Activated naive CD8-positive, alpha-beta T cell treated with anti-CD3 and anti-CD28 coated beads, Interleukin-2, amount 10 ng/mL, durations not matched to agents 7 days and 5 days (primary cell): ENCODE data around the gene KRT73. TPM values are rescaled to one million over a fixed set of nuclear protein-coding genes. Genes with fewer than 3 reads are reported as not detected.

Source experiments
- ATAC-seq: fragments of 150-1000 bp; cut with Tn5 transposase; one replicate; pipeline ENCODE4 v1.10.0; 2021; ENCODE audit warnings: low read depth, moderate library complexity
- POLR2A ChIA-PET: fragments of 350-600 bp; sonication (Branson Sonifier 250); formaldehyde crosslinking; loops from one replicate; lab custom pipeline; 2021; ENCODE audit warnings: antibody characterized with exemption; lab: Charles Lee
- DNase-seq: peaks from one replicate; pipeline ENCODE4 v3.0.0; 2021
- H3K27ac Mint-ChIP-seq: one replicate; pipeline ENCODE4 v1.8.0; 2022; ENCODE audit warnings: mild to moderate bottlenecking, mixed read lengths
- H3K27me3 Mint-ChIP-seq: one replicate; pipeline ENCODE4 v1.8.0; 2022; ENCODE audit warnings: mild to moderate bottlenecking, moderate library complexity, mixed read lengths
- H3K36me3 Mint-ChIP-seq: one replicate; pipeline ENCODE4 v1.8.0; 2021; ENCODE audit warnings: mild to moderate bottlenecking, mixed read lengths
- H3K4me1 Mint-ChIP-seq: one replicate; pipeline ENCODE4 v1.8.0; 2021; ENCODE audit warnings: mixed read lengths
- H3K4me3 Mint-ChIP-seq: one replicate; pipeline ENCODE4 v1.8.0; 2022; ENCODE audit warnings: mild to moderate bottlenecking, moderate library complexity, mixed read lengths
- H3K9me3 Mint-ChIP-seq: one replicate; pipeline ENCODE4 v1.8.0; 2021; ENCODE audit warnings: mixed read lengths
- total RNA-seq, 2 experiments: library from RNA; stranded (reverse); gene quantifications; one replicate each; pipeline ENCODE4 v1.2.3, GENCODE V29; 2021

The KRT73 gene
- total RNA-seq, 2 experiments from 2014 or later: 0.42 to 0.60 TPM

DNA sequence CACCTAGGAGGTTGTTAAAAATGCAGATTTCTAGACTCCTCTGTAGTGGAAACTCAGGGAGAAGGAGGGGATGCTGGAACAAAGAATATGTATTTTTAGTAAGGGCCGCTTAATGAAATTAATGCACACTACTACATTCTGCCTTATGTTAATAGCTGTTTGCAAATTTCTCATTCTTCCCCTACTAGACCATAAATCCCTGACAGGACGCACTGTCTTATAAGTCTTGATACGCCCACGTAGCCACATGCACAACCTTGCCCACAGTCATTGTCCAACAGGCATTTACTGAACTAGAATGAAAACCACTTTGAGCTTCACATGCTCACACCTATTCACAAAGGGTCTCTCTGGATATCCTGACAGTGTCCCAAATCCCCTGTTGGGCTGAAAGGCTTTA, 23.1 kb upstream of the KRT73 start:
- Mint-ChIP-seq H3K27ac (no peak overlapping the region), H3K9me3 (peaks cover 2% of the 10 kb centered on the region), H3K27me3 (no peaks in the 10 kb centered on the region), H3K36me3 (peaks cover 5% of the 10 kb centered on the region), H3K4me3 (no peak overlapping the region), H3K4me1 (peaks cover 33% of the 10 kb centered on the region)
- POLR2A ChIA-PET: interaction anchor here (1.0 kb wide), 1 partner anchor 8 kb away, joined by 3 read pairs; no protein-coding TSS in a partner anchor
- no peak for DNase-seq
- ATAC-seq: no peak

DNA sequence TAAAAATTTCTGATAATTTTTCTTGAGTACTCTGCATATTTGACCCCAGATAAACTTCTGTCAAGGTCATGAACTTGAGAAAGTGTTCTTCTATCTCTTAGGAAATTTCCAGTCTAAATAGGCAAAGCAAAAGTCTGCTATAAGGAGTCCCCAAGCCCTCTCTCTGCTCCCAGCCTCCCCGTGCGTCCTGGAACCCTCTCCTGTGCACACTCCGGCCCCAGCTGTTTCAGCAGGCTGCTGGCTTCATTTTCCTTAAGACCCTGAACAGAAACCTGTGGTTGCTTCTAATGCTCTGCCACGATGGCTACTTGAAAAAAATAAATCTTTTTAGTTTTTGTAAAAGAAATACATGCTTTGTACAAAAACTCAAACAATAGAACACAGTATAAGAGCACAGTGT, 18.9 kb upstream of the KRT73 start:
- no peak for DNase-seq
- H3K27me3 Mint-ChIP-seq: peaks cover 4% of the 10 kb centered on the region
- H3K4me1 Mint-ChIP-seq: peaks cover 27% of the 10 kb centered on the region
- no peak overlapping the region for H3K4me3 Mint-ChIP-seq
- H3K27ac Mint-ChIP-seq: no peak overlapping the region
- ATAC-seq: no peak
- no peaks in the 10 kb centered on the region for H3K36me3 Mint-ChIP-seq
- POLR2A ChIA-PET: no interaction called here
- H3K9me3 Mint-ChIP-seq: no peaks in the 10 kb centered on the region

DNA sequence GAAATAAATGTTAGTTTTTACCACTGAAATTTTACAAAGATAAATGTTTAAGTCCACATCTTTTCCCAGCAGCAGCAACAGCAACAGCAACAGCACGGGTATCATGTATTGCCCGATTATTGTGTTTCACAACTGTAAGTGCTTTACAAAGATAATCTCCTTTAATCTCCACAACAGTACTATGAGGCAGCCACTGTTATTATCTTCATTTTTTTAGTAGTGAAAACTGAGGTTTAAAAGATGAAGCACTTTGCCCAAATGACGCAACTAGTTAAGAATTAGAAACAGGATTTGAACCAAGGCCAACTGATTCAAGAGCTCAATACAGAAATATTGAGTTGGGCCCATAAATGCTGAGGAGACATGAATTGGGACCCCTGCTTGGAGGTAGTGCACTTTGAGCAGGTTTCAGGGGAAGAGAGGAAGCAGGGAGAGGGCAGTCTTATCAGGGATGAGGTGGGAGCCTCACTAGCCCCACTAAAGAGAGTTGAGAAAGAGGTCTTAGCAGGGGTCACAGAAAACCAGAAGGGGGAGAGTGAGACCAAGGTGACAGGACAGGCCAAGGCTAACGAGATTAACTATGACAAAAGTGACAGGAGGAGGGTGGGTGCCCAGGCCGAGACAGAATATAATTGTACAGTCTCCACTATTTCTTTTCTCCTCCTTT, 18.4 kb upstream of the KRT73 start:
- POLR2A ChIA-PET: no interaction called here
- DNase-seq (no peak), ATAC-seq (no peak)
- Mint-ChIP-seq H3K27ac (peak overlapping the region; percentile 28), H3K4me1 (peaks cover 31% of the 10 kb centered on the region), H3K27me3 (peaks cover 4% of the 10 kb centered on the region), H3K36me3 (no peaks in the 10 kb centered on the region), H3K9me3 (no peaks in the 10 kb centered on the region), H3K4me3 (no peak overlapping the region)

DNA sequence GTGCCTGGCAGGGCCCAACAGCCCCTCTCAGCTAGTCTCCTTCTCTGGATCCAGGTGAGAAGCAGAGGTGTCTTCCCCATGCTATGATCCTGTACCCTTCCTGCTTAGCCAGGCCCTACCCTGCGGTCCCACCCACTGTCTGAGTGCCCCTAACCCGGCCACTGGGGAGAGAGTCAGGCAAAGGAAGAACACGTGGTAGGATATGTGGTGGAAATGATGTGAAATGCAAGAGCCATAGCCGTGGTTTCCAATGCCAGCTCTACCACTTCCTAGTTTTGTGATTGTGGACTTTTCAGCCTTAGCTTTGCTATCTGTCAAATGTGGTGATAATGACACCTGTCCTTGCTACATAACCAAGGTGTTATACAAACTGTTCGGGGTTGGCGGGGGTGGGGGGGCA, 17.8 kb upstream of the KRT73 start:
- peak overlapping the region; percentile 22 for H3K27ac Mint-ChIP-seq
- ATAC-seq (peak; percentile 35), DNase-seq (peak; percentile 28)
- POLR2A ChIA-PET: interaction anchor here (1.2 to 2.4 kb wide), 2 partner anchors 9 to 26 kb away, joined by 3 to 10 read pairs; no protein-coding TSS in a partner anchor
- H3K4me1 Mint-ChIP-seq: peaks cover 32% of the 10 kb centered on the region
- H3K4me3 Mint-ChIP-seq: no peak overlapping the region
- H3K9me3 Mint-ChIP-seq: no peaks in the 10 kb centered on the region
- no peaks in the 10 kb centered on the region for H3K36me3 Mint-ChIP-seq
- peaks cover 4% of the 10 kb centered on the region for H3K27me3 Mint-ChIP-seq

DNA sequence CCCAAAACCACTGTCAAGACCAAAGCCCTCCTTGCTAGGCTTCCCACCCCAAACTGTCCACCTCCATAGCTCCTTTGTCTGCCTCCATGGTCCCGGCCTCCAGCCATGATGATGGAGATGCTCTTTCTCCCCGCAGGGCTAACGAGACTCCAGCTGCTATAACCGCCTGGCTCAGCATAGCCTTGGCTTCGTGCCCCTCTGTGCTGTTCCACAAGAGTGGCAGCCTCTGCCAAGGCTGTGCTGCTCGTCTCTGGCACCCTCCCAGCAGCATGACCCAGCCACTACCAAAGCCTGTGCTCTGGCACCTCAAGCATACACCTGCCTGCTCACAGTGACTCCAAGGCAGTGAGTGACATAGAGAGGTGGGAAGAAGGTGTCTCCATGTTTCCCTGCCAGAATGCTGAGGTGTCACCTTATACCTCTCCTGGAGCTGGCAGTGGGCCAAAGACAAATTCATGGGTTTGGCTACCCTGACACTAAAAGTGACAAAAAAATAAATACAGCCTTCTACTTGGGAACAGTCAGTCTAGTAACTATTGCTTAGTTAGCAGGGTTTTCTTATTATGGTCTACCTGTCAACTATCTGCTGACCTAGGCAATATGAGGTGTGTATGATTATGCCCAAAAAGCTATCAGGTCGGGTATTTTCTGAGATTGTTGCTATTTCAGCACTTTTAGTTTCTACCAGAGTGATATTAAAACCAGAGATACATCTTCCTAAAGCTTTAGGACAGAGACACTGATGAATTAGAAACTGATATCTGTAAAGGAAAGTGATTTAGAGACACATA, 16.1 kb upstream of the KRT73 start:
- POLR2A ChIA-PET: interaction anchor here (2.4 kb wide), 1 partner anchor 11 kb away, joined by 10 read pairs; no protein-coding TSS in a partner anchor
- Mint-ChIP-seq H3K9me3 (no peaks in the 10 kb centered on the region), H3K4me1 (peaks cover 43% of the 10 kb centered on the region), H3K27me3 (peaks cover 4% of the 10 kb centered on the region), H3K27ac (peak overlapping the region; percentile 58), H3K36me3 (no peaks in the 10 kb centered on the region), H3K4me3 (no peak overlapping the region)
- ATAC-seq (no peak), DNase-seq (peak; percentile 24)

DNA sequence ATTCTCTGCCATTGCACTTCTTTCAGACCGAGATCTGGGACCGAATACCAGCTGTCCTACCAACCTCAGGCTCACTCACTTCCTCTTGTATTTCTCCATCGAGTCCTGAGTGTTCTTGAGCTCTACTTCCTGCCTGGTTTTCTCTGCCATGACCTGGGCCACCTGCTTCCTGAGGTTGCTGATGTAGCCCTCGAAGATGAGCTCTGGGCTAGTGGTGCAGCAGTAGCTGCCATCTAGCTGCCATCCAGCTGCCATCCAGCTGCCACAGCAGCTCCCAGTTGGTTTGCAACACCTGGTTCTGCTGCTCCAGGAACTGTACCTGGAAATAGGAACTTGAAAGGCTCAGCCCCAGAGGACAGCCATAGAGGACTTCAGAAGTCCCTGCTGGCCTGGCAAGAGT, 15.0 kb upstream of the KRT73 start:
- Mint-ChIP-seq H3K4me1 (peaks cover 43% of the 10 kb centered on the region), H3K27ac (peak overlapping the region; percentile 79), H3K4me3 (peak overlapping the region; percentile 55), H3K27me3 (peaks cover 4% of the 10 kb centered on the region), H3K9me3 (no peaks in the 10 kb centered on the region), H3K36me3 (no peaks in the 10 kb centered on the region)
- POLR2A ChIA-PET: interaction anchor here (0.7 to 1.3 kb wide), 5 partner anchors 8 to 275 kb away, joined by 3 to 5 read pairs (median 3); no protein-coding TSS in a partner anchor
- peak; percentile 40 for DNase-seq
- ATAC-seq: peak; percentile 84

DNA sequence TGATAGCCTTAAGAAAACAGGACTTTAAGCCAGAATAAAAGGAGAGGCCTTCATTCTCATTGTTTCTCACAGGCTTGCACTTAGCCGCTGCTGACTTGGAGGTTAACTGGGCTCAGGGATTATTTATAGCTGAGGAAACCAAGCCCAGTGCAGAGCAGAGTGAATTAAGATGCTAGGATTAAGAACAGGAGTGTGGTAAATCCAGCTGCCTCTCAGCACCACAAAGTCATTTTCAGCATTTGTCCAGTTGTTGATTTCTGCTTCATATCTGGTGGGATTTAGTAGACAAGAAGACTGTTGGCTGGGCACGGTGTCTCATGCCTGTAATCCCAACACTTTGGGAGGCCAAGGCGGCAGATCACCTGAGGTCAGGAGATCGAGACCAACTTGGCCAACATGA, 14.3 kb upstream of the KRT73 start:
- H3K27ac Mint-ChIP-seq: no peak overlapping the region
- ATAC-seq (no peak), DNase-seq (no peak)
- H3K4me3 Mint-ChIP-seq: no peak overlapping the region
- H3K4me1 Mint-ChIP-seq: peaks cover 45% of the 10 kb centered on the region
- H3K9me3 Mint-ChIP-seq: no peaks in the 10 kb centered on the region
- H3K36me3 Mint-ChIP-seq: no peaks in the 10 kb centered on the region
- H3K27me3 Mint-ChIP-seq: peaks cover 4% of the 10 kb centered on the region
- POLR2A ChIA-PET: interaction anchor here (1.1 to 1.3 kb wide), 3 partner anchors 9 to 16 kb away, joined by 3 to 5 read pairs (median 3); no protein-coding TSS in a partner anchor

DNA sequence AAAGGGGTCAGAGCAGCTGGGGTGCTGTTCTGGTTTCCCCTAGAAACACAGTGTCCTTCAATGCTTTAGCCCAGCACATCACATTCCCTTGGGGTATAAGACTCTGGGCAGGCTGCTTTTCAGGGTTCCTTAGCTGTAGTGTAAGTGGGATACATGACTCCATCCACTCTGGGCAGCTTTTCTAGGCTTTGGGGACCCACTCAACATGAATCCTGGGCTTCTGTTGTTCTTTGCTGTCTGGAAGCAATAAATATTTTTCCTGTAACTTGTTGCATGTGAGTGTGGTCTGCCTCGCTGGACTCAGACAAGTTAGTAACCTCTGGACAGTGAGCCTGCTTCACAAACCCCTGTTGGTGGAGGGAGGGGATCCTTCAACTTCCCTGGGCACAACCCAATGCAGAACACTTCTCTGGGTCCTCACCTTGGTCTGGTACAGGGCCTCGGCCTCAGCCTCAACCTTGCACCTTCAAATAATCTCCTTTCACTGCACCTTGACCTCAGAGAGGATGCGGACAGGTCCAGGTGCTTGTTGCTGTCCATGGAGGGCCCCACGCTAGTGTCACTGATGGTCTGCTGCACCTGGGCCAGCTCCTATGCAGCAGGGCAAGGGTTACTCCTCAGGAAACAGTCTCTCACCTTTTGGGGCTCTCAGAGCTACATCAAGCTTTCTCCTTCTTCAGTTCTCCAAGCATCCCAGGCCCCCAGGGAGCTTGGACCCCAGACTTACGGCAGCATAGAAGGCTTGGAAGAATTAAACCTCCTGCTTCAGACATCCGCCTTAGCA, 13.5 kb upstream of the KRT73 start:
- H3K27ac Mint-ChIP-seq: no peak overlapping the region
- DNase-seq (peak; percentile 10), ATAC-seq (no peak)
- H3K36me3 Mint-ChIP-seq: no peaks in the 10 kb centered on the region
- peaks cover 47% of the 10 kb centered on the region for H3K4me1 Mint-ChIP-seq
- H3K4me3 Mint-ChIP-seq: no peak overlapping the region
- no peaks in the 10 kb centered on the region for H3K9me3 Mint-ChIP-seq
- POLR2A ChIA-PET: no interaction called here
- peaks cover 4% of the 10 kb centered on the region for H3K27me3 Mint-ChIP-seq

DNA sequence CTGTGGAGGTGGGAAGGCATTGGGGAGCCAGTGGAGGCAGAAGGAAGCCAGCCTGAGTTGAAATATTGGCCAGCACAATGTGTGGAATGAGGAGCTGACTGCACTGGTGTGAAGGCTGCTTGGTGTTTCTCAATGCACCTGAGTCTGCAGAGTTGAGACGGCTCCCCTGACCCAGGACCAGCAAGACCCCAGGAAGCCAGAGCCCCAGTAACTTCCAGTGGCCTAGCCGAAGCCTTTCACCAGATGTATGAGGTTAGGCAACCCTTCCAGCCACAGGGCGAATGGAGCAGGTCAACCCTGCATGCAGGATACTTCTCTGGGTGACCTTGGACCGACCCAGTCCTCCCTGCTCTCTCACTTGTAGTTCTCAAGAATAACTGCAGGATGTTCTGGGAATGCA, 12.9 kb upstream of the KRT73 start:
- peak; percentile 17 for DNase-seq
- POLR2A ChIA-PET: no interaction called here

DNA sequence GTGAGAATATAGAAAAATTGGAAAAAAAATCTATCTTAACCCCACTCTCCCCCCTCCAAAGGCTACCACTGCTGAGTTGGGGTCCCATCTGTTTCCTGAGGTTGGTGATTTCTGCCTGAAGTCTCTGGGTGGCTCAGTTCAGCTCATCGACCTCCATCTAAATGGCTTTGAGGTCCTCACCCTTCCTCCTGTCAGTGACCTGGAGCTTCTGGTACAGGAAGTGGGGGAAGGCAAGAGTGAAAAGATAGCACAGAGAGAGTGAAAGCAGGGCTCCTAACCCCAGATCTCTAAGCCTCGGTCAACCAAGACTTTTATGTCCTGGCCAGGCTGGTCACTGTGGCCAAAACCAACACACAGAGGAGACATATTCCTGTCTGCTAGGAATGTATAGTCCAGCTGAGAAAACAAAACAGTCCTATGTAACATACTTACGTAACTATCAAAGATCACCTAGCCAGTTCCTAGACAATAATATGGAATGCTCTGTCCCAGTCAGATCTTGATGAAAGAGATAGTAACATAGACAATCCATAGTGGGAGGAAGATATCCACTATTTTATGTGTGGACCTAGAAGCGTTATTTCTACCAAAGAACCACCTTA, 12.3 kb upstream of the KRT73 start:
- peak; percentile 54 for ATAC-seq
- POLR2A ChIA-PET: interaction anchor here (0.5 to 0.7 kb wide), 2 partner anchors 15 to 75 kb away, joined by 3 read pairs; no protein-coding TSS in a partner anchor
- Mint-ChIP-seq H3K4me1 (peaks cover 41% of the 10 kb centered on the region), H3K27ac (peak overlapping the region; percentile 80), H3K36me3 (no peaks in the 10 kb centered on the region), H3K4me3 (peak overlapping the region; percentile 63), H3K27me3 (peaks cover 4% of the 10 kb centered on the region), H3K9me3 (no peaks in the 10 kb centered on the region)
- peak; percentile 26 for DNase-seq

More for the DNA sequence above, 12.9 kb upstream of the KRT73 start:
- peaks cover 4% of the 10 kb centered on the region for H3K27me3 Mint-ChIP-seq
- H3K36me3 Mint-ChIP-seq: no peaks in the 10 kb centered on the region
- peaks cover 44% of the 10 kb centered on the region for H3K4me1 Mint-ChIP-seq
- peak overlapping the region; percentile 63 for H3K4me3 Mint-ChIP-seq
- no peaks in the 10 kb centered on the region for H3K9me3 Mint-ChIP-seq
- ATAC-seq: no peak
- peak overlapping the region; percentile 80 for H3K27ac Mint-ChIP-seq

DNA sequence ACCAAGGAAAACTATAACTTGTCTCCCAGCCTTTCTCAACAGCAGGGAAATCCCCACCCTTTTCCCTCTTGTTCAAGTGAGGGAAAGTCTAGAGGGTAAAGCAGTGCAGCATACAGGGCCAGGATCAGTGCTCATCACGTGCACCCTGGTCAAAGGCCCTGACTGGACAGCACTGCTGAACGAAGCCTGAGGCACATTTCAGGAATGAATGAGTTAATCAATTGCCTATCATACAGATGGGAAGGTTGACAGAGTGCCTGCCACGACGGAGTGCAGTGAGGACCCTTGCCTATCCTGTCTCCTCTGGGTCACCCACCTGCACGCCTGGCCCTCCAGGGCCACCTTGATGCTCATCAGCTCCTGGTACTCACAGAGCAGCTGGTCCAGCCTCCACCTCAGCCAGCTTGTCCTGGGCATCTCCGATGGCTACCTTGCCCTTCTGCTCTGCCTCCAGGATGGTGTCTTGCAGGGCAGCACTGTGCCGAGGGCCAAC, 11.7 kb upstream of the KRT73 start:
- peak; percentile 24 for DNase-seq
- Mint-ChIP-seq H3K36me3 (no peaks in the 10 kb centered on the region), H3K27me3 (peaks cover 5% of the 10 kb centered on the region), H3K4me1 (peaks cover 41% of the 10 kb centered on the region), H3K4me3 (no peak overlapping the region), H3K27ac (peak overlapping the region; percentile 27), H3K9me3 (no peaks in the 10 kb centered on the region)
- POLR2A ChIA-PET: interaction anchor here (0.5 to 0.7 kb wide), 2 partner anchors 14 to 75 kb away, joined by 3 read pairs; no protein-coding TSS in a partner anchor
- ATAC-seq: no peak

DNA sequence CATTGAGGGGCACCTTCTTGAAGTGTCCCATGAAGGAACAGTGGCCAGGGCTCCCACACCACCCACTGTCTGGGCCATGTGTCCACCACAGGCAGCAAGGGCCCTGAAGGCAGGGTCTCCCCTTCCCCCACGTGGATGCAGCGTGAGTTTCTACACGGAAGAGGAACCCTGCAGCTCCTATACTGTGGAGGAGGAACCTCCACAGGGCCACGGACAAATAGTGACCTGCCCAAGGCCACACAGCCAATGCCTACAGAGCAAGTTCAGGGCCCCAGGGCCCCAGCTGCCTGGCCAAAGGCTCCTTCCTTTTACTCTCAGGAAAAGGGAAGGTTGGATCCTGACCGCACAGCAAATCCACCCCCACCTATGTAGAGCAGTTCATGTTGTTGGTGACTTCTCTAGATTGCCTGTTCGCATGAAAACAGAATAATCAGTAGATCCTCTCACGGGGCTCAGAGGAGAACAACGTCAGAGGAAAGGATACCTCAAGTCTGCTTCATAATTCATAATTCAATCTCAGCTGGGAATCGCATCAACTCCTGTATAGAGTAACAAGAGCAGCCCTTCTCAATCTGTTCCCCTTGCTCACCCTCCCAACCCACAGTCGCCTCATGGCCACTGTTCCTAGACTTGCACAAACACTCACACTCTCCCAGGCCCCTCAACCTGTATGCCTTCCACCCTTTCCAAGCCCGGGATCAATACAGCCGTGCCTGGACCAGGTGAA, 11.1 kb upstream of the KRT73 start:
- POLR2A ChIA-PET: interaction anchor here (1.1 kb wide), 1 partner anchor 18 kb away, joined by 4 read pairs; no protein-coding TSS in a partner anchor
- Mint-ChIP-seq H3K36me3 (no peaks in the 10 kb centered on the region), H3K4me1 (peaks cover 41% of the 10 kb centered on the region), H3K4me3 (no peak overlapping the region), H3K27ac (peak overlapping the region; percentile 27), H3K9me3 (no peaks in the 10 kb centered on the region), H3K27me3 (peaks cover 7% of the 10 kb centered on the region)
- no peak for ATAC-seq
- DNase-seq: peak; percentile 26
